Right lobe of liver (tissue), 4 donors: ENCODE data around the gene PPCDC.
A peak's percentile ranks its signal among the peaks of the same experiment; 100 is the strongest.

Source experiments
- POLR2A ChIP-seq: fragments of 450-650 bp; IDR thresholded peaks from one replicate; pipeline ENCODE4 v1.6.1; 2017; ENCODE audit warnings: antibody characterized with exemption, mild to moderate bottlenecking
- TF ChIP-seq, protein P1 (sequence below), 4 donors: fragments of 200-600 bp in 3 of 4; fragments of 450-650 bp in 1 of 4; IDR thresholded peaks; one replicate each; pipeline versions ENCODE4 v1.5.1 to v1.8.0; 2016 to 2022; ENCODE audit warnings: antibody characterized with exemption in 4 of 4, mild to moderate bottlenecking in 2 of 4
- donor health status: DM: no; HTN: no; CAD: no.
- donor health status: DM: no; HTN: no; CAD: no.
- donor health status: DM: no; HTN: yes; CAD: no.

DNA sequence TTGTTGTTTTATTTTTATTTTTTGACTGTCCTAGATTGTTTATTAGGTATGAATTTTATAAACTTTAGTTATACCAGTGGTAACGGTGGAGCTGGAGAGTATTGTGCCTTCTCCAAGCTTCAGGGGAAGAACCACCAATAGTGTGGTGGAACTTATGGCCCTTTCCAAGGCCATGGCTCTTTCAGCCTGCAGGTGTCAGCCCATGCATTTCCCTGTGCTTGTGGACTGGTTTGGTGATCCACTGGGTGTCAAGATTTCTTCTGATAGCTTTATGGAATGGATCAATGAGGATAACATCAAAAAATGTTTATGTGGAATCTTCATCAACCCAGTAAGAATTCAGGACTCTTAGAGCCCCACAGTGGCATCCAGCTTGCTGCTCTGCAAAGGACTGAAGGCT, 47.2 kb upstream of the PPCDC start:
- no peak for TF ChIP-seq POLR2A
- TF ChIP-seq, protein P1, sequence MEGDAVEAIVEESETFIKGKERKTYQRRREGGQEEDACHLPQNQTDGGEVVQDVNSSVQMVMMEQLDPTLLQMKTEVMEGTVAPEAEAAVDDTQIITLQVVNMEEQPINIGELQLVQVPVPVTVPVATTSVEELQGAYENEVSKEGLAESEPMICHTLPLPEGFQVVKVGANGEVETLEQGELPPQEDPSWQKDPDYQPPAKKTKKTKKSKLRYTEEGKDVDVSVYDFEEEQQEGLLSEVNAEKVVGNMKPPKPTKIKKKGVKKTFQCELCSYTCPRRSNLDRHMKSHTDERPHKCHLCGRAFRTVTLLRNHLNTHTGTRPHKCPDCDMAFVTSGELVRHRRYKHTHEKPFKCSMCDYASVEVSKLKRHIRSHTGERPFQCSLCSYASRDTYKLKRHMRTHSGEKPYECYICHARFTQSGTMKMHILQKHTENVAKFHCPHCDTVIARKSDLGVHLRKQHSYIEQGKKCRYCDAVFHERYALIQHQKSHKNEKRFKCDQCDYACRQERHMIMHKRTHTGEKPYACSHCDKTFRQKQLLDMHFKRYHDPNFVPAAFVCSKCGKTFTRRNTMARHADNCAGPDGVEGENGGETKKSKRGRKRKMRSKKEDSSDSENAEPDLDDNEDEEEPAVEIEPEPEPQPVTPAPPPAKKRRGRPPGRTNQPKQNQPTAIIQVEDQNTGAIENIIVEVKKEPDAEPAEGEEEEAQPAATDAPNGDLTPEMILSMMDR (IDR thresholded peaks at IDR 0.05): peak in 2 of 4 donors; percentile 8 to 27
